AG10803 (cell line): ENCODE measurements around the gene KCNJ9.
"Not testable (repeated sequence)": the region's sequence is repeated elsewhere in the genome, so short reads cannot be mapped to it uniquely, and the experiment has no call there.

ENCODE experiments used
- DNase-seq: peaks from one replicate; pipeline ENCODE4 v3.0.0; 2010; ENCODE audit warnings: low read depth
- H3K4me3 ChIP-seq: 2 replicates; pipeline ENCODE4 v1.5.1; 2011; ENCODE audit warnings: mild to moderate bottlenecking, low read length, control low read depth
- TF ChIP-seq, protein P1 (sequence below): conservative IDR thresholded peaks from 2 replicates; pipeline ENCODE4 v1.5.1; 2011; ENCODE audit warnings: mild to moderate bottlenecking, low read length, control low read depth, inconsistent platforms

The KCNJ9 gene

DNA sequence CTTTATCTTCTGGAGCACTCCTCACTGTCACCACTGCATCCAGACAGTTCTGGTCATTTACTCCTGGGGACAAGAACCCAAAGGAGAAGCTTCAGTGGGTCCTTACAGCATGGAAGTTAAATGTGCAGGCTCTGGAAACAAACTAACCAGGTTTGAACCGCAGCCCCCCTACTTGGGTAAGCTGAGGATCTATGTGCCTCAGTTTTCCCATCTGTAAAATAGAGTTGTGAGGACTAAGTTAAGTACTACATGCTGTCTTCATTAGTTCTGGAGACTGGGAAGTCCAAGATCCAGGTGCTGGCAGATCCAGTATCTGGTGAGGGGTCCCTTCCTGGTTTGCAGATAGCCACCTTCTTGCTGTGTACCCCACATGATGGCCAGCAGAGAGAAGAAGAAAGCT lies 26.2 kb downstream of the KCNJ9 start:
- TF ChIP-seq, protein P1, sequence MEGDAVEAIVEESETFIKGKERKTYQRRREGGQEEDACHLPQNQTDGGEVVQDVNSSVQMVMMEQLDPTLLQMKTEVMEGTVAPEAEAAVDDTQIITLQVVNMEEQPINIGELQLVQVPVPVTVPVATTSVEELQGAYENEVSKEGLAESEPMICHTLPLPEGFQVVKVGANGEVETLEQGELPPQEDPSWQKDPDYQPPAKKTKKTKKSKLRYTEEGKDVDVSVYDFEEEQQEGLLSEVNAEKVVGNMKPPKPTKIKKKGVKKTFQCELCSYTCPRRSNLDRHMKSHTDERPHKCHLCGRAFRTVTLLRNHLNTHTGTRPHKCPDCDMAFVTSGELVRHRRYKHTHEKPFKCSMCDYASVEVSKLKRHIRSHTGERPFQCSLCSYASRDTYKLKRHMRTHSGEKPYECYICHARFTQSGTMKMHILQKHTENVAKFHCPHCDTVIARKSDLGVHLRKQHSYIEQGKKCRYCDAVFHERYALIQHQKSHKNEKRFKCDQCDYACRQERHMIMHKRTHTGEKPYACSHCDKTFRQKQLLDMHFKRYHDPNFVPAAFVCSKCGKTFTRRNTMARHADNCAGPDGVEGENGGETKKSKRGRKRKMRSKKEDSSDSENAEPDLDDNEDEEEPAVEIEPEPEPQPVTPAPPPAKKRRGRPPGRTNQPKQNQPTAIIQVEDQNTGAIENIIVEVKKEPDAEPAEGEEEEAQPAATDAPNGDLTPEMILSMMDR = no peak
- no peak overlapping the region for H3K4me3 ChIP-seq
- no peak for DNase-seq

DNA sequence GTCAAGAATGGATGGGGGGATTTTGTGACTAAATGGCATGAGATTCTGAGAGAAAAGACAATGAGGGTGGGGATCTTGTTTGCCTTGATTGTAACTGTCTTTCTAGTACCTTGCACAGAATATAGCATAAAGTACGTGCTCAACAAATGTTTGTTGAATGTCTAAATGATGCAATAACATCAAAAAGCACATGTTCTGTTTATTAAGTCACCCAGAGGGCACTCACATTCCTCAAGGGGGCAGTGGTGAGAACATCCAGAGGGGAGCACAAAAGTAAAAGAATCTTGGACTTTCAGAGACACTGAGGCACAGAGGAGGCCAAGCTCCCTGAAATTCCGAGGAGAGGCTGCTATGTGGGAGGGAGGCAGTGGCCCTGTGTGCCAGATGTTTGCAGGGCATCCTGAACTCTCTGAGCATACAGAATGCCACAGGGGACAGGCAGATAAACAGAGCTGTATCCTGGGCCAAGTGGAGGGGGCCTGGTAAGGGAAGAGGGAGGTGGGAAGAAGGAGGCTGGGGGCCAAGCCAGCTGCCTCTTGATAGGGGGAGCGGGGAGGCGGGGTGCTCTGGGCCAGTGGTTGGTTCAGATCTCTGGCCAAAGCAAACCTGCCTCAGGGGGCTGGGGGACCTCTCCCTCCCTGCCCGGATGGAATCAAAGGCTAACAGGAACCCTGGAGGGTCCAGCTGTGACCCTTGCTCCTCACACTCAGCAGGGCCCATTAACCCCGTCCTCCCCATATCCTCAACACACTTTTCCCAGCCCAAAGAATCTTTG lies 27.7 kb downstream of the KCNJ9 start:
- no peak overlapping the region for H3K4me3 ChIP-seq
- TF ChIP-seq, protein P1 = peak; percentile 68
- peak; percentile 66 for DNase-seq

DNA sequence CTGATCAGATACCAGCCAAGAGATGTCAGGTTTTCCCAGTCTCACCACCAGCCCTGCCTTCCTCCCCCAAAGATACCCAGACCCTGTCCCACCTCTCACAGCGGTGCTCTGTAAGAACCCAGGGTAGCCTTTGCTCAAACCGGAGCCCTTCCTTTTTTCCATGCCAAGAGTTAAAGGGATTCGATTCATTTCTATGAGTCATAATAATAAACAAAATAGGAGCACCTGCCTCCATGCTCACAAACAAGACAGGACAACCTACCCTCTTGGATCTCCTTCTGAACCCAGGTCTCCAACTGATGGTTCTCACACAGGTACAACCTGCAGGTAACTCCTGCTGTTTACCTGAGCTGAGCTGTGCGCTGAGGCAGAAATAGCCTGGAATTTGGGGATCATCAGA lies 28.3 kb downstream of the KCNJ9 start:
- H3K4me3 ChIP-seq = no peak overlapping the region
- DNase-seq = no peak
- TF ChIP-seq, protein P1 = no peak

DNA sequence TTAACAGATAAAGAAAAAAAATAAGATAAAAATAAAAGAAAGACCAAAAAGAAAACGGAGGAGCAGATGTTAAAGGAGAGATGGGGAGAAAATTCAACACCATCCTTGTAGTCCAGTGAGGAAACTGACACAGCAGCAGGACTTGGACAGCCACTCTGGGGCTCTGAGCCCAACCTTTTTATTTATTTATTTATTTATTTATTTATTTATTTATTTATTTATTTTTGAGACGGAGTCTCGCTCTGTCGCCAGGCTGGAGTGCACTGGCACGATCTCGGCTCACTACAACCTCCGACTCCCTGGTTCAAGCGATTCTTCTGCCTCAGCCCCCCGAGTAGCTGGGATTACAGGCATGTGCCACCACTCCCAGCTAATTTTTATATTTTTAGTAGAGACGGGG lies 30.1 kb downstream of the KCNJ9 start:
- not testable (repeated sequence) for H3K4me3 ChIP-seq, DNase-seq

DNA sequence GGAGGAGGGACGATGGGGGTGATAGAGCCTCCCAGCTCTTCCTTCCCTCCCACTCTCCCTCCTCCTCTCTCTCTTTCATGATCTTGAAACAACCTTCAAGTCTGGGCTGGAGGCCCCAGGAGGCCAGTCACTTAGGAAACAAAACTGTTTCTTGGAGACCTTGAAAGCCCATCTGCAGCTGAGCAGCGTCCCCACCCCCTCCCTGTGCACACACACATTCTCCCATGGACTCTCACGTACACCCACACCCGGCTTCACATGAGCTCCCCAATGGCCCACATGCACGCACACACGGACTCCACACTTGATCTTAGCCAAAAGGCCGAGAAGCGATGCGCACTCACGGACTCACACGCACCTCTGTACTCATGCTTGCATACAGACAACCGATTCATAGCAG lies 31.0 kb downstream of the KCNJ9 start:
- no peak overlapping the region for H3K4me3 ChIP-seq
- DNase-seq = peak; percentile 29
- TF ChIP-seq, protein P1 = no peak

DNA sequence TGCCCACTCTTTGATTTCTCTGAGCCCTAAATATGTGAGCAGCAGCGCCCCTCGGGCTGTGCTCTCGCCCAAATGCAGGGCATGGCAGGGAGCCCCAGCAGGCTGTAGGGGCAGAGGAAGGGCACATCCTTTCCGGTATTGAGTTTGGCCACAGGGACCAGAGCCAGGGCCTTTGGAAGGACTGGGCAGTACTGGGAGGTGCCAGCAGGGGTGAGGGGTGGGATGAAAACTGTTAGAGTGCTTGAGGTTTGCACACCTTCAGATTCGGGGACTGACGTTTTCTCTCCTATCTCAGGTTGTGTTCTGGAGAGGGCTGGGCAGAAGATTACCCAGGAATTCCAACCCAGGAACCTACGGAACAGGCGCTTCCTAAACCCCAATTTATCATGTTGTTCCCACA lies 32.1 kb downstream of the KCNJ9 start:
- no peak overlapping the region for H3K4me3 ChIP-seq
- DNase-seq = no peak
- TF ChIP-seq, protein P1 = no peak

DNA sequence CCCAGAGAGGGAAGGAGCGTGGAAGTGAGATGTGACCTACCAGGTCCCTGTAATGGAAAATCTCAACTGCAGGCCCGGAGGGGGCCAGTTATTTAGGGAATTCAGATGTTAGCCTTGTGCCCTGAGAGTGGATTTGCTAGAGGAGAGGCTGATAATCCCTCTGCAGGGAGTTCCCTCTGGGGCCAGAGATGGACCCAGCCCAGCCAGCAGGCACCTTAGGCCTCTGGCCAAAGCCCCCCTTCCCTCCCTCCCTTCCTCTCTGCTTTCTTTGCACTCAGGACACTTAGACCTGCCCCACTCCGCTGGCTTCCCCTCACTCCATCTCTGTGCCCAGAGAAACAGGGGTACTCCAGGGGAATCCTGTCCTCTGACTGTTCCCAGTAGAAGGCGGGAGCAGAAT lies 32.7 kb downstream of the KCNJ9 start:
- no peak overlapping the region for H3K4me3 ChIP-seq
- TF ChIP-seq, protein P1 = no peak
- no peak for DNase-seq
